GM12892 (cell line): Measurements from ENCODE around the gene DERL3.

ENCODE experiments used
- POLR2A ChIP-seq: IDR thresholded peaks from 2 replicates; pipeline ENCODE4 v1.6.1; 2011; ENCODE audit warnings: low read depth, low read length, control low read depth
- POLR2AphosphoS5 ChIP-seq: IDR thresholded peaks from 2 replicates; pipeline ENCODE4 v1.6.1; 2011; ENCODE audit warnings: low read depth, low read length, control low read depth
- TAF1 ChIP-seq: IDR thresholded peaks from 2 replicates; pipeline ENCODE4 v1.6.1; 2011; ENCODE audit warnings: low read depth, mild to moderate bottlenecking, control low read depth, low read length, borderline replicate concordance

- no peak for TF ChIP-seq POLR2A
- no peak for TF ChIP-seq POLR2AphosphoS5
- no peak for TF ChIP-seq TAF1
Observed at GRCh38 chr22:23875801-23876200, 37.0 kb upstream of the DERL3 start.
